T-helper 9 cell (primary cell): ENCODE data around the gene SLC35E1.

Source experiments
- DNase-seq: peaks from one replicate; pipeline ENCODE4 v3.0.0-alpha.2; 2020
- total RNA-seq, 2 donors: gene quantifications; one replicate each; lab custom pipeline; 2026; lab: John Stamatoyannopoulos, UW

SLC35E1 gene
- total RNA-seq: 56.2 to 108 reads per million in 2 donors

GRCh38 chr19:16572332-16573211 lies at the start of gene SLC35E1:
SLC35E1 (minus strand) TSS chr19:16572415; CDS start chr19:16572364, 51 bp downstream.
- peak; percentile 84 for DNase-seq

- DNase-seq: no peak
Measured at GRCh38 chr19:16621165-16621800, 49.1 kb upstream of the SLC35E1 start.

GRCh38 chr19:16620584-16620983 lies 48.4 kb upstream of the SLC35E1 start:
- no peak for DNase-seq

GRCh38 chr19:16620018-16620417 lies 47.8 kb upstream of the SLC35E1 start:
- no peak for DNase-seq

- no peak for DNase-seq
Measured at GRCh38 chr19:16619457-16619856, 47.2 kb upstream of the SLC35E1 start.

GRCh38 chr19:16618248-16618647 lies 46.0 kb upstream of the SLC35E1 start:
- DNase-seq: no peak

GRCh38 chr19:16615808-16616207 lies 43.6 kb upstream of the SLC35E1 start:
- no peak for DNase-seq

GRCh38 chr19:16614941-16615340 lies 42.7 kb upstream of the SLC35E1 start:
- DNase-seq: no peak

GRCh38 chr19:16613841-16614240 lies 41.6 kb upstream of the SLC35E1 start:
- no peak for DNase-seq

- no peak for DNase-seq
Measured at GRCh38 chr19:16612636-16613035, 40.4 kb upstream of the SLC35E1 start.

- no peak for DNase-seq
Measured at GRCh38 chr19:16611121-16611520, 38.9 kb upstream of the SLC35E1 start.

GRCh38 chr19:16609511-16610200 lies 37.4 kb upstream of the SLC35E1 start:
- no peak for DNase-seq

GRCh38 chr19:16608290-16608739 lies 36.1 kb upstream of the SLC35E1 start:
- DNase-seq: no peak

- DNase-seq: no peak
Measured at GRCh38 chr19:16607819-16608218, 35.6 kb upstream of the SLC35E1 start.

- no peak for DNase-seq
Measured at GRCh38 chr19:16605553-16605994, 33.4 kb upstream of the SLC35E1 start.

- DNase-seq: no peak
Measured at GRCh38 chr19:16605115-16605514, 32.9 kb upstream of the SLC35E1 start.

- DNase-seq: no peak
Measured at GRCh38 chr19:16604615-16605014, 32.4 kb upstream of the SLC35E1 start.

- no peak for DNase-seq
Measured at GRCh38 chr19:16603090-16603489, 30.9 kb upstream of the SLC35E1 start.

- DNase-seq: no peak
Measured at GRCh38 chr19:16601378-16602052, 29.3 kb upstream of the SLC35E1 start.

- DNase-seq: no peak
Measured at GRCh38 chr19:16600824-16601223, 28.6 kb upstream of the SLC35E1 start.

- no peak for DNase-seq
Measured at GRCh38 chr19:16599655-16600346, 27.6 kb upstream of the SLC35E1 start.

GRCh38 chr19:16598848-16599247 lies 26.6 kb upstream of the SLC35E1 start:
- DNase-seq: no peak
